ENCODE measurements around the gene DHRS3.

The DHRS3 gene

GRCh38 chr1:12629511-12629956 is 11.5 kb upstream of the DHRS3 start:
- Histone ChIP-seq H2AK5ac (ENCODE audit: low read depth, low read length) (no peak overlapping the region), H2BK12ac (ENCODE audit: low read length) (no peak overlapping the region), H3K4me2 (ENCODE audit: insufficient read depth, low read length, poor library complexity, severe bottlenecking) (no peak overlapping the region), H3K18ac (ENCODE audit: low read length) (no peak overlapping the region), H4K91ac (ENCODE audit: low read depth, low read length, poor library complexity) (no peak overlapping the region), H3K4me3 (ENCODE audit: low read length in 2 of 2) (no peak overlapping the region), H4K8ac (ENCODE audit: low read depth, low read length) (no peak overlapping the region), H3K79me1 (ENCODE audit: low read depth, low read length) (peaks cover 2% of the 10 kb centered on the region), H3K27me3 (ENCODE audit: control insufficient read depth in 3 of 3, insufficient read depth in 3 of 3, low read depth in 1 of 3, low read length in 3 of 3) (peaks cover 0 to 1% (median 0%) of the 10 kb centered on the region in 3 experiments), H3K4me1 (ENCODE audit: control insufficient read depth in 2 of 2, insufficient read depth in 1 of 2, low read depth in 1 of 2, low read length in 2 of 2) (peaks cover 0 to 5% of the 10 kb centered on the region in 2 donors), H2AFZ (ENCODE audit: low read length) (no peak overlapping the region), H2BK15ac (ENCODE audit: low read length) (no peak overlapping the region), H2BK120ac (ENCODE audit: low read depth, low read length) (no peak overlapping the region), H3K14ac (ENCODE audit: low read length) (no peak overlapping the region), H3K9ac (ENCODE audit: low read depth, low read length, poor library complexity) (no peak overlapping the region), H2BK5ac (ENCODE audit: low read length) (no peak overlapping the region), H3K23ac (ENCODE audit: low read depth, low read length, poor library complexity) (no peak overlapping the region), H3K27ac (replicated peaks; ENCODE audit: low read length) (no peak overlapping the region), H3K4ac (ENCODE audit: low read length) (no peak overlapping the region), H3K9me3 (replicated peaks in 1 of 2; ENCODE audit: control insufficient read depth in 2 of 2, insufficient read depth in 1 of 2, low read depth in 1 of 2, low read length in 2 of 2) (peaks cover 0 to 5% of the 10 kb centered on the region in 2 donors), H3K36me3 (replicated peaks in 1 of 2; ENCODE audit: control insufficient read depth in 2 of 2, insufficient read depth in 2 of 2, low read length in 2 of 2) (no peaks in the 10 kb centered on the region)
- no CpG with 5 or more reads among the region's 1 CpG for WGBS, 2 donors (ENCODE audit: extremely low coverage in 2 of 2, insufficient read length in 2 of 2, insufficient replicate concordance in 1 of 2)
- DNase-seq (ENCODE audit: low spot score), result no peak

GRCh38 chr1:12627296-12627695 is 9.3 kb upstream of the DHRS3 start:
- no CpG with 5 or more reads among the region's 5 CpGs for WGBS, 2 donors (ENCODE audit: extremely low coverage in 2 of 2, insufficient read length in 2 of 2, insufficient replicate concordance in 1 of 2)

GRCh38 chr1:12626888-12627287 is 8.9 kb upstream of the DHRS3 start:
- Histone ChIP-seq H2BK120ac (ENCODE audit: low read depth, low read length) (no peak overlapping the region), H3K27ac (replicated peaks; ENCODE audit: low read length) (no peak overlapping the region), H2BK12ac (ENCODE audit: low read length) (no peak overlapping the region), H3K14ac (ENCODE audit: low read length) (no peak overlapping the region), H2BK5ac (ENCODE audit: low read length) (no peak overlapping the region), H4K8ac (ENCODE audit: low read depth, low read length) (no peak overlapping the region), H4K91ac (ENCODE audit: low read depth, low read length, poor library complexity) (no peak overlapping the region), H3K4me1 (ENCODE audit: control insufficient read depth in 2 of 2, insufficient read depth in 1 of 2, low read depth in 1 of 2, low read length in 2 of 2) (peaks cover 0 to 5% of the 10 kb centered on the region in 2 donors), H3K4me2 (ENCODE audit: insufficient read depth, low read length, poor library complexity, severe bottlenecking) (no peak overlapping the region), H3K27me3 (ENCODE audit: control insufficient read depth in 3 of 3, insufficient read depth in 3 of 3, low read depth in 1 of 3, low read length in 3 of 3) (peaks cover 0 to 2% (median 2%) of the 10 kb centered on the region in 3 experiments), H3K9ac (ENCODE audit: low read depth, low read length, poor library complexity) (no peak overlapping the region), H3K36me3 (replicated peaks in 1 of 2; ENCODE audit: control insufficient read depth in 2 of 2, insufficient read depth in 2 of 2, low read length in 2 of 2) (no peaks in the 10 kb centered on the region), H2BK15ac (ENCODE audit: low read length) (no peak overlapping the region), H3K23ac (ENCODE audit: low read depth, low read length, poor library complexity) (no peak overlapping the region), H3K79me1 (ENCODE audit: low read depth, low read length) (peaks cover 2% of the 10 kb centered on the region), H2AK5ac (ENCODE audit: low read depth, low read length) (no peak overlapping the region), H3K9me3 (replicated peaks in 1 of 2; ENCODE audit: control insufficient read depth in 2 of 2, insufficient read depth in 1 of 2, low read depth in 1 of 2, low read length in 2 of 2) (peaks cover 0 to 5% of the 10 kb centered on the region in 2 donors), H3K4me3 (ENCODE audit: low read length in 2 of 2) (no peak overlapping the region), H2AFZ (ENCODE audit: low read length) (no peak overlapping the region), H3K18ac (ENCODE audit: low read length) (no peak overlapping the region), H3K4ac (ENCODE audit: low read length) (no peak overlapping the region)
- no peak for DNase-seq (ENCODE audit: low spot score)
- WGBS, 2 donors (ENCODE audit: extremely low coverage in 2 of 2, insufficient read length in 2 of 2, insufficient replicate concordance in 1 of 2), result no CpG with 5 or more reads among the region's 4 CpGs

More at GRCh38 chr1:12627296-12627695, 9.3 kb upstream of the DHRS3 start:
- Histone ChIP-seq H2BK15ac (ENCODE audit: low read length) (no peak overlapping the region), H3K9me3 (replicated peaks in 1 of 2; ENCODE audit: control insufficient read depth in 2 of 2, insufficient read depth in 1 of 2, low read depth in 1 of 2, low read length in 2 of 2) (peaks cover 0 to 5% of the 10 kb centered on the region in 2 donors), H3K4me1 (ENCODE audit: control insufficient read depth in 2 of 2, insufficient read depth in 1 of 2, low read depth in 1 of 2, low read length in 2 of 2) (peaks cover 0 to 5% of the 10 kb centered on the region in 2 donors), H3K23ac (ENCODE audit: low read depth, low read length, poor library complexity) (no peak overlapping the region), H3K18ac (ENCODE audit: low read length) (no peak overlapping the region), H3K4ac (ENCODE audit: low read length) (no peak overlapping the region), H4K8ac (ENCODE audit: low read depth, low read length) (no peak overlapping the region), H2AK5ac (ENCODE audit: low read depth, low read length) (no peak overlapping the region), H2AFZ (ENCODE audit: low read length) (no peak overlapping the region), H3K36me3 (replicated peaks in 1 of 2; ENCODE audit: control insufficient read depth in 2 of 2, insufficient read depth in 2 of 2, low read length in 2 of 2) (no peaks in the 10 kb centered on the region), H2BK12ac (ENCODE audit: low read length) (no peak overlapping the region), H3K4me3 (ENCODE audit: low read length in 2 of 2) (no peak overlapping the region), H3K27ac (replicated peaks; ENCODE audit: low read length) (no peak overlapping the region), H3K4me2 (ENCODE audit: insufficient read depth, low read length, poor library complexity, severe bottlenecking) (no peak overlapping the region), H4K91ac (ENCODE audit: low read depth, low read length, poor library complexity) (no peak overlapping the region), H3K27me3 (ENCODE audit: control insufficient read depth in 3 of 3, insufficient read depth in 3 of 3, low read depth in 1 of 3, low read length in 3 of 3) (peaks cover 0 to 2% (median 0%) of the 10 kb centered on the region in 3 experiments), H3K9ac (ENCODE audit: low read depth, low read length, poor library complexity) (no peak overlapping the region), H3K79me1 (ENCODE audit: low read depth, low read length) (peaks cover 2% of the 10 kb centered on the region), H3K14ac (ENCODE audit: low read length) (no peak overlapping the region), H2BK5ac (ENCODE audit: low read length) (no peak overlapping the region), H2BK120ac (ENCODE audit: low read depth, low read length) (no peak overlapping the region)
- no peak for DNase-seq (ENCODE audit: low spot score)

- H3K4me1 ChIP-seq (ENCODE audit: control insufficient read depth in 2 of 2, insufficient read depth in 1 of 2, low read depth in 1 of 2, low read length in 2 of 2), result peaks cover 0 to 6% of the 10 kb centered on the region in 2 donors
- no peaks in the 10 kb centered on the region for H3K9me3 ChIP-seq (replicated peaks in 1 of 2; ENCODE audit: control insufficient read depth in 2 of 2, insufficient read depth in 1 of 2, low read depth in 1 of 2, low read length in 2 of 2)
- H3K4me2 ChIP-seq (ENCODE audit: insufficient read depth, low read length, poor library complexity, severe bottlenecking), result no peak overlapping the region
- no peak overlapping the region for H3K18ac ChIP-seq (ENCODE audit: low read length)
- no peak overlapping the region for H4K8ac ChIP-seq (ENCODE audit: low read depth, low read length)
- H2BK15ac ChIP-seq (ENCODE audit: low read length), result no peak overlapping the region
- DNase-seq (ENCODE audit: low spot score), result no peak
- H2AK5ac ChIP-seq (ENCODE audit: low read depth, low read length), result no peak overlapping the region
- H3K23ac ChIP-seq (ENCODE audit: low read depth, low read length, poor library complexity), result no peak overlapping the region
- peaks cover 2% of the 10 kb centered on the region for H3K79me1 ChIP-seq (ENCODE audit: low read depth, low read length)
- H3K36me3 ChIP-seq (replicated peaks in 1 of 2; ENCODE audit: control insufficient read depth in 2 of 2, insufficient read depth in 2 of 2, low read length in 2 of 2), result no peaks in the 10 kb centered on the region
- no peak overlapping the region for H4K91ac ChIP-seq (ENCODE audit: low read depth, low read length, poor library complexity)
- no peak overlapping the region for H3K4ac ChIP-seq (ENCODE audit: low read length)
- no peak overlapping the region for H3K27ac ChIP-seq (replicated peaks; ENCODE audit: low read length)
- H3K27me3 ChIP-seq (ENCODE audit: control insufficient read depth in 3 of 3, insufficient read depth in 3 of 3, low read depth in 1 of 3, low read length in 3 of 3), result peaks cover 0 to 11% (median 2%) of the 10 kb centered on the region in 3 experiments
- no peak overlapping the region for H3K14ac ChIP-seq (ENCODE audit: low read length)
- no peak overlapping the region for H2BK120ac ChIP-seq (ENCODE audit: low read depth, low read length)
- H2AFZ ChIP-seq (ENCODE audit: low read length), result no peak overlapping the region
- H3K4me3 ChIP-seq (ENCODE audit: low read length in 2 of 2), result no peak overlapping the region
- no peak overlapping the region for H2BK5ac ChIP-seq (ENCODE audit: low read length)
- no CpG with 5 or more reads among the region's 6 CpGs for WGBS, 2 donors (ENCODE audit: extremely low coverage in 2 of 2, insufficient read length in 2 of 2, insufficient replicate concordance in 1 of 2)
- no peak overlapping the region for H3K9ac ChIP-seq (ENCODE audit: low read depth, low read length, poor library complexity)
- no peak overlapping the region for H2BK12ac ChIP-seq (ENCODE audit: low read length)
Observed at GRCh38 chr1:12625276-12625675, 7.3 kb upstream of the DHRS3 start.

Data from neuronal stem cell (in vitro differentiated cells).